Subcutaneous adipose tissue (tissue), 4 donors: ENCODE data around the gene ITGB3BP. TPM values are rescaled to one million over a fixed set of nuclear protein-coding genes. Genes with fewer than 3 reads are reported as not detected.

Source experiments
- CTCF ChIP-seq: fragments of 450-650 bp; IDR thresholded peaks from one replicate; pipeline ENCODE4 v1.5.1; 2016; ENCODE audit warnings: low read depth, mild to moderate bottlenecking, control low read depth, antibody characterized with exemption, moderate library complexity
- small RNA-seq: library from RNA; depleted of rRNA; stranded (forward); fragments of <200 nt; gene quantifications from one replicate; pipeline ENCODE3, GENCODE V24; 2016
- total RNA-seq, 4 donors: library from RNA; depleted of rRNA; stranded (reverse); fragments of >200 nt; gene quantifications; one replicate each; pipeline ENCODE4 v1.1.0, GENCODE V29; 2016

Gene ITGB3BP
- total RNA-seq, 4 donors from 2014 or later: 9.2 to 10.2 (median 9.9) TPM

GRCh38 chr1:63405021-63405420, 118.0 kb downstream of the ITGB3BP start:
- no peak for TF ChIP-seq CTCF

- TF ChIP-seq CTCF: no peak
Measured at GRCh38 chr1:63403386-63403785, 119.6 kb downstream of the ITGB3BP start.

- no peak for TF ChIP-seq CTCF
Measured at GRCh38 chr1:63401945-63402344, 121.1 kb downstream of the ITGB3BP start.

Small RNA genes within 50 kb of the gene (small RNA-seq; reads per million reads assigned to genes)
- not detected for gene RF02105
- gene RF02106: not detected
- gene RF02107: not detected
- gene RF02108: not detected
- gene RF02109: not detected
- not detected for gene RF02110
- gene RN7SL488P: not detected
- not detected for gene RNU7-123P

Other genes with a start within 250 kb of the ITGB3BP start
- not detected for gene FOXD3, start 200.7 kb downstream of the ITGB3BP start, total RNA-seq
- gene ALG6, start 155.6 kb downstream of the ITGB3BP start, total RNA-seq: 10 to 100 TPM in 2 of 4 donors, 1 to 10 TPM in 2; 5.7 to 21.8 (median 10.5) TPM
- gene EFCAB7, start 300 bp upstream of the ITGB3BP start, total RNA-seq: 10 to 100 TPM in 2 of 4 donors, 1 to 10 TPM in 2; 2.8 to 46.0 (median 7.9) TPM
- gene PGM1, start 70.2 kb upstream of the ITGB3BP start, total RNA-seq: 100 to 1,000 TPM; 111 to 275 (median 132) TPM